Dermis microvascular lymphatic vessel endothelial cell (primary cell): Measurements from ENCODE around the gene TMEM140. TPM values are rescaled to one million over a fixed set of nuclear protein-coding genes. Genes with fewer than 3 reads are reported as not detected.

Experiments used
- DNase-seq, 2 donors: peaks; one replicate each; pipeline versions ENCODE4 v3.0.0 to v3.0.0-alpha.2; 2010; ENCODE audit warnings: low read depth in 2 of 2
- total RNA-seq: library from RNA; depleted of rRNA; stranded (reverse); fragments of >200 nt; gene quantifications from 2 replicates; pipeline ENCODE4 v1.2.1, GENCODE V29; 2014

TMEM140 gene
- total RNA-seq, 1 donor from 2014 or later = 18.5 TPM

- DNase-seq = no peak
Observed at GRCh38 chr7:135213831-135214230, 66.0 kb downstream of the TMEM140 start.

DNA sequence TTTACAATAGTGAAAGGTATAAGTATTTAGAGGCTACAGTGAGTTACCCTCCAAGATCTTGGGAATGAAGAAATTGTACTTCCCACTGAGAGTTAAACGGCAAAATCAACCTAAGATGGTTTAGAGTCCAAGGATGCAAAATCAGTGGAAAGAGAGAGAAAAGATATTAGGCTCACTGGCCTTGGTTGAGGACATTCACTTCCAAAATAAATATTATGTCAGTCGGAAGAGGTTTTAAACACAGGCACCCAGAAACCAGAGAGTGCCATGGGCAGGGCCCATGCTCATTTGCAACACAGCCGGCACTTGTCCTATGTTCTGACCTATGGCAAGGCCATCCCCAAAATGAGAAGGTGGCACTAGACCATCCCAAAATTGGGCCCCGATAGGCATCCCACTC lies 67.3 kb downstream of the TMEM140 start:
- no peak for DNase-seq

- no peak for DNase-seq
Observed at GRCh38 chr7:135215698-135216097, 67.8 kb downstream of the TMEM140 start.

Other genes starting within 250 kb of the TMEM140 start
- 0.51 and 1.0 TPM in 2 replicates for gene AGBL3, start 161.6 kb upstream of the TMEM140 start, total RNA-seq
- gene CYREN, start 22.6 kb downstream of the TMEM140 start, total RNA-seq = 12.3 and 12.7 TPM in 2 replicates
- gene WDR91, start 63.5 kb downstream of the TMEM140 start, total RNA-seq = 3.0 and 5.3 TPM in 2 replicates
- not detected in 2 replicates for gene STRA8, start 85.8 kb downstream of the TMEM140 start, total RNA-seq